ENCODE measurements around the gene SLC7A6. TPM values are rescaled to one million over a fixed set of nuclear protein-coding genes. Genes with fewer than 3 reads are reported as not detected.

The SLC7A6 gene
- total RNA-seq, 4 donors from 2014 or later: 73.1 to 116 (median 85.7) TPM

GRCh38 chr16:68324780-68325357 lies 60.5 kb downstream of the SLC7A6 start:
- Histone ChIP-seq H3K27ac (no peak overlapping the region), H3K27me3 (no peaks in the 10 kb centered on the region), H3K9me3 (no peaks in the 10 kb centered on the region), H3K4me1 (peaks cover 0 to 11% of the 10 kb centered on the region in 2 donors), H3K36me3 (peaks cover 8 to 9% of the 10 kb centered on the region in 2 donors), H3K4me3 (replicated peaks in 1 of 3) (no peak overlapping the region)
- intact Hi-C loops (cut with DNase I): loop anchor here (5.0 kb wide), 1 partner anchor 83 kb away; no protein-coding TSS in a partner anchor
- TF ChIP-seq CTCF (IDR thresholded peaks at IDR 0.05) (no peak), POLR2A (IDR thresholded peaks at IDR 0.05) (no peak)
- WGBS, 2 donors: 94 to 95% methylated on average over 8 of the region's 8 CpGs
- DNase-seq: no peak

GRCh38 chr16:68328151-68328859 lies 64.0 kb downstream of the SLC7A6 start:
- Histone ChIP-seq H3K4me3 (replicated peaks in 1 of 3) (no peak overlapping the region), H3K27ac (no peak overlapping the region), H3K36me3 (peaks cover 8 to 9% of the 10 kb centered on the region in 2 donors), H3K9me3 (no peaks in the 10 kb centered on the region), H3K4me1 (peaks cover 10 to 34% of the 10 kb centered on the region in 2 donors), H3K27me3 (no peaks in the 10 kb centered on the region)
- peak; percentile 78 to 98 (median 97) for TF ChIP-seq CTCF (IDR thresholded peaks at IDR 0.05)
- no peak for TF ChIP-seq POLR2A (IDR thresholded peaks at IDR 0.05)
- peak; percentile 86 to 90 for DNase-seq
- WGBS, 2 donors: 42 to 55% methylated on average over 10 to 13 of the region's 13 CpGs
- intact Hi-C loops (cut with DNase I): loop anchor here (2.0 to 5.0 kb wide), 2 partner anchors 66 to 86 kb away; no protein-coding TSS in a partner anchor

- 38 to 40% methylated on average over 3 of the region's 3 CpGs for WGBS, 2 donors
- peaks cover 15 to 40% of the 10 kb centered on the region in 2 donors for H3K4me1 ChIP-seq
- no peak for TF ChIP-seq CTCF (IDR thresholded peaks at IDR 0.05)
- no peak for TF ChIP-seq POLR2A (IDR thresholded peaks at IDR 0.05)
- no peak for DNase-seq
- H3K36me3 ChIP-seq: peaks cover 8 to 9% of the 10 kb centered on the region in 2 donors
- no peaks in the 10 kb centered on the region for H3K9me3 ChIP-seq
- no peak overlapping the region for H3K4me3 ChIP-seq (replicated peaks in 1 of 3)
- H3K27ac ChIP-seq: peak overlapping the region in 1 of 3 donors; percentile 10
- no peaks in the 10 kb centered on the region for H3K27me3 ChIP-seq
- intact Hi-C loops (cut with DNase I): loop anchor here (2.0 to 5.0 kb wide), 2 partner anchors 66 to 87 kb away; no protein-coding TSS in a partner anchor
These were observed 64.6 kb downstream of the SLC7A6 start for GRCh38 chr16:68328860-68329390.

GRCh38 chr16:68331879-68332410 lies 67.6 kb downstream of the SLC7A6 start:
- 2 to 13% methylated on average over 4 of the region's 4 CpGs for WGBS, 2 donors
- DNase-seq: no peak
- H3K27ac ChIP-seq: peak overlapping the region; percentile 19 to 78 (median 74)
- no peaks in the 10 kb centered on the region for H3K36me3 ChIP-seq
- H3K9me3 ChIP-seq: no peaks in the 10 kb centered on the region
- TF ChIP-seq POLR2A (IDR thresholded peaks at IDR 0.05) (no peak), CTCF (IDR thresholded peaks at IDR 0.05) (no peak)
- H3K4me3 ChIP-seq (replicated peaks in 1 of 3): no peak overlapping the region
- intact Hi-C loops (cut with DNase I): no loop called here
- H3K4me1 ChIP-seq: peaks cover 23 to 60% of the 10 kb centered on the region in 2 donors
- no peaks in the 10 kb centered on the region for H3K27me3 ChIP-seq

All from thyroid gland (tissue), 4 donors.